GM20000 (cell line): Measurements from ENCODE around the gene VSIG10.

Source experiments
- DNase-seq: peaks from one replicate; pipeline ENCODE4 v3.0.0; 2012; ENCODE audit warnings: low spot score
- TF ChIP-seq, protein P1 (sequence below): IDR thresholded peaks from 2 replicates; pipeline ENCODE4 v1.5.1; 2012; ENCODE audit warnings: mild to moderate bottlenecking, control low read depth; ENCODE audit errors: extremely low read depth, missing control alignments

The VSIG10 gene

DNA sequence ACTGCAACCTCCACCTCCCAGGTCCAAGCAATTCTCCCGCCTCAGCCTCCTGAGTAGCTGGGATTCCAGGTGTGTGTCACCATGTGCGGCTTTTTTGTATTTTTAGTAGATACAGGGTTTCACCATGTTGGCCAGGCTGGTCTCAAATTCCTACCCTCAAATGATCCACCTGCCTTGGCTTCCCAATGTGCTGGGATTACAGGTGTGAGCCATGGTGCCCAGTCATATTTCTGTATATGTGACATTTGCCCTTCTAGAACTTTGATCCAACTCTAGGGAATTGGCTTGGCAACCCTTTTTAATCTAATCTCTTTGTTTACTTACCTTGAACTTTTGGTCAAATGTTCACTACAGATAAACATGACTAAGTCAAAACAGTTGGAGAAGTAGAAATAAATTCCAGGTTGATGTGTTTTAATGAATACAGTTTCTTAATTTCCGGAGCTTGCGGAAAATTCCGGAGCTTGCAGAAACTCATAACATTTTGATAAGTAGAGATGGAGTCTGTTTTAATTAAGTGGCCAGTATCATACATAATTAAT is 20.6 kb upstream of the VSIG10 start:
- TF ChIP-seq, protein P1, sequence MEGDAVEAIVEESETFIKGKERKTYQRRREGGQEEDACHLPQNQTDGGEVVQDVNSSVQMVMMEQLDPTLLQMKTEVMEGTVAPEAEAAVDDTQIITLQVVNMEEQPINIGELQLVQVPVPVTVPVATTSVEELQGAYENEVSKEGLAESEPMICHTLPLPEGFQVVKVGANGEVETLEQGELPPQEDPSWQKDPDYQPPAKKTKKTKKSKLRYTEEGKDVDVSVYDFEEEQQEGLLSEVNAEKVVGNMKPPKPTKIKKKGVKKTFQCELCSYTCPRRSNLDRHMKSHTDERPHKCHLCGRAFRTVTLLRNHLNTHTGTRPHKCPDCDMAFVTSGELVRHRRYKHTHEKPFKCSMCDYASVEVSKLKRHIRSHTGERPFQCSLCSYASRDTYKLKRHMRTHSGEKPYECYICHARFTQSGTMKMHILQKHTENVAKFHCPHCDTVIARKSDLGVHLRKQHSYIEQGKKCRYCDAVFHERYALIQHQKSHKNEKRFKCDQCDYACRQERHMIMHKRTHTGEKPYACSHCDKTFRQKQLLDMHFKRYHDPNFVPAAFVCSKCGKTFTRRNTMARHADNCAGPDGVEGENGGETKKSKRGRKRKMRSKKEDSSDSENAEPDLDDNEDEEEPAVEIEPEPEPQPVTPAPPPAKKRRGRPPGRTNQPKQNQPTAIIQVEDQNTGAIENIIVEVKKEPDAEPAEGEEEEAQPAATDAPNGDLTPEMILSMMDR, result no peak
- DNase-seq, result no peak

DNA sequence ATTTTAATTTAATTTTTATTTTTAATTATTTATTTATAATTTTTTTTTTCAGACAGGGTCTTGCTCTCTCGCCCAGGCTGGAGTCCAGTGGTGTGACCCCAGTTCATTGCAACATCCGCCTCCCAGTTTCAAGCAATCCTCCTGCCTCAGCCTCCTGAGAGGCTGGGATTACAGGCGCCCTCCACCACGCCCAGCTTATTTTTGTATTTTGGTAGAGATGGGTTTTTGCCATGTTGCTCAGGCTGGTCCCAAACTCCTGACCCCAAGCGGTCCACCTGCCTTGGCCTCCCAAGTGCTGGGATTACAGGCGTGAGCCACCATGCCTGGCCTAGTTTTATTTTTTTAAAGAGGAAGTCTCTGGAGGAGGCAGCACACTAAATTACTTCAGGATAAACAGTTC is 18.5 kb upstream of the VSIG10 start:
- TF ChIP-seq, protein P1, result no peak
- no peak for DNase-seq

DNA sequence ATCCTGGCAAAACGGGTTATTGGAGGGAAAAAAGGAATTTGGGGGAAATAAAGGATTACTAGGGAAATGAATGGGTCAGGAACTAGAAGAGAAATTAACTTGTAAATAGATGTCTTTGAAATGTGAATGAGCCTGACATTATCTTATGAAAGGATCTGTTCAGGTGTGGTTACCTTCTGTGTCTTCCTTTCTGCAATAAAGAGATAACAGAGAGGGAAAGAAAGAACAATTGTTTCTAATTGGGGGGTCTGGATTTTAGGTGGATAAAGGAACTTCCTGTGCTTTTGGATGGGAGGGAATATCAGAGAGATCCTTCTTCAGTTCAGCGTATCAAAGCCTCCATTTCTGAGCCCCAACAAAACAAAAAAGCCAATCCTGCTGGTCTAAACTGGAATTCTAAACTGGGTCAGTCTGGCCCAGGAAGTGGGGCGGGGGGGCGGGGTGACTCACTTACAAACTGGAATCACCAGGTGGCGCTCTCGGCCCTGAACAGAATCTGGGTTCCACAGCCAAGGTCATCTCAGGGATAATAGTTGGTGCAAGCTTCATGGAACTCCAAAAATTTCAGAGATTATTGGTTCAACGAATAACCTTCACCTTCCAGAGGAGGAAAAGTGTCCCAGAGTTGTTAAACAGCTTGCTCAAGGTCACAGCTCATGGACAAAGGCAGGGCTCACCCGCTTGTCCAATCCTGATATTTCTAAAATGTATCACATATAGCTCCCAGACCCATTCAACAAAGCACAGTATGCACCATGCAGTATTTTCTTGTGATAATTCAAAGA is 17.0 kb upstream of the VSIG10 start:
- peak; percentile 86 for DNase-seq
- TF ChIP-seq, protein P1, result no peak

DNA sequence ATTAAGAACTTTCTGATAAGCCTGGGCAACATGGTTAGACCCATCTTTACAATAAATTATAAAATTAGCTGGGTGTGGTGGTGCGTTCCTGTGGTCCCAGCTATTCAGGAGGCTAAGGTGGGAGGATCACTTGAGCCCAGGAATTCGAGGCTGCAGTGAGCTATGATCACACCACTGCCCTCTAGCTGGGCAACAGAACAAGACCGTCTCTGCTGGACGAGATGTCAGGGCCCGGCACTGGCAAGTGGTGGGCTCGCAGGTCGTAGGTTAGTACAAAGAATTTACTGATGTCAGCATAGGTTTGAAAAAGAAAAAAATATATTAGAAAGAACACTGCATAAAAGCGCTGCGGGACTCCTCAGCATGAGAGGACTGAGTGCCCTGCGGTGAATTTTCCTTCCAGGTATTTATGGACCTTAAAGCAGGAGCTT is 15.7 kb upstream of the VSIG10 start:
- DNase-seq, result no peak
- TF ChIP-seq, protein P1, result no peak

DNA sequence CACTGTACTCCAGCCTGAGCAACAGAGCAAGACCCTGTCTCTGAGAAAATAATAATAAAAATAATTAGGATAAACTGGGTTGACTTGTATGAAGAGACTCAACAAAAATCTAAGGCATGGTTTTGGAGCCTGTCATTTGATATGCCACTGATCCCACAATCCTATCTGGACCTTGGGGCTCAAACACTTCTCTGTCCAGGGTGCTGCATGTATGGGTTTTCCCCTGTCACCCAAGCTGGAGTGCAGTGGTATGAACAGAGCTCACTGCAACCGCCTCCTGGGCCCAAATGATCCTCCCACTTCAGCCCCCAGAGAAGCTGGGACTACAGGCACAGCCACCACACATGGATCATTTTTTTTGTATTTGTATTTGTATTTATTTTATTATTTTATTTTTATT is 5.3 kb upstream of the VSIG10 start:
- DNase-seq, result no peak
- TF ChIP-seq, protein P1, result no peak

DNA sequence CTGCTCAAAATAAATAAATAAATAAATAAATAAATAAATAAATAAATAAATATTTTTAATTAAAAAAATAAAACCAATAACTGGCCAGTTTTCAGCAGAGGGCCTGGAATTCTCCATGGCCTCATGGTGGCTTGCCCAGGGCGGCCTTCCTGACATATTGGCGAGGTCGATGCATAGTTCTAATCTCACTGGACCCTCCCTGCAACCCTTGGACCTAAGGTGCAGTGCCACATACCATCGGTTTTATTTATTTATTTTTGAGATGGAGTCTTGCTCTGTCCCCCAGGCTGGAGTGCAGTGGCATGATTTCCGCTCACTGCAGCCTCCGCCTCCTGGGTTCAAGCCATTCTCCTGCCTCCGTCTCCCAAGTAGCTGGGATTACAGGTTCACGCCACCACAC is 3.9 kb upstream of the VSIG10 start:
- no peak for DNase-seq
- TF ChIP-seq, protein P1, result no peak

DNA sequence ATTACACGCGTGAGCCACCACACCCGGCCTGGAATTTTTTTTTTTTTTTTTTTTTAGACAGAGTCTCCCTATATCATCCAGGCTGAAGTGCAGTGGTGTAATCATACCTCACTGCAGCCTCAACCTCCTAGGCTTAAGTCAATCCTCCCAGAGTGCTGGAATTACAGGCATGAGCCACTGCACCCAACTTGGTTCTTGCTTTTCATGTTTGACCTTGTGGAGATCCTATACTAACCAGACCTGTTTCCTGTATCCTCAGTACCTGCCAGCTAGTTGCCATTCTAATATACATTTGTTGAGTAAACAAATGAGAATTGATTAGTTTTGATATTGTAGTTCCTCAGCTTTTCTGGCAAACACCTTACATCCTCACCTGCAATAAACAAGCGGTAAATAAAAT is 3.2 kb upstream of the VSIG10 start:
- TF ChIP-seq, protein P1, result no peak
- no peak for DNase-seq
